ENCODE data around the gene STK31.
"Not testable (repeated sequence)": the region's sequence is repeated elsewhere in the genome, so short reads cannot be mapped to it uniquely, and the experiment has no call there.

STK31 gene

GRCh38 chr7:23715099-23715498 is 5.1 kb downstream of the STK31 start:
- no peak overlapping the region for H3K4me3 ChIP-seq (ENCODE audit: low read depth, low read length)
- in situ Hi-C loops (cut with HindIII; ENCODE audit: low pct_ligation_motif_present, low sequenced_read_pairs), result loop anchor here (25.0 kb wide), 1 partner anchor 178 kb away; the partner anchor contains the start of gene TRA2A
- no peaks in the 10 kb centered on the region for H3K27me3 ChIP-seq (replicated peaks)
- no peak overlapping the region for H3K27ac ChIP-seq
- no peaks in the 10 kb centered on the region for H3K36me3 ChIP-seq (replicated peaks)
- TF ChIP-seq, protein P1, sequence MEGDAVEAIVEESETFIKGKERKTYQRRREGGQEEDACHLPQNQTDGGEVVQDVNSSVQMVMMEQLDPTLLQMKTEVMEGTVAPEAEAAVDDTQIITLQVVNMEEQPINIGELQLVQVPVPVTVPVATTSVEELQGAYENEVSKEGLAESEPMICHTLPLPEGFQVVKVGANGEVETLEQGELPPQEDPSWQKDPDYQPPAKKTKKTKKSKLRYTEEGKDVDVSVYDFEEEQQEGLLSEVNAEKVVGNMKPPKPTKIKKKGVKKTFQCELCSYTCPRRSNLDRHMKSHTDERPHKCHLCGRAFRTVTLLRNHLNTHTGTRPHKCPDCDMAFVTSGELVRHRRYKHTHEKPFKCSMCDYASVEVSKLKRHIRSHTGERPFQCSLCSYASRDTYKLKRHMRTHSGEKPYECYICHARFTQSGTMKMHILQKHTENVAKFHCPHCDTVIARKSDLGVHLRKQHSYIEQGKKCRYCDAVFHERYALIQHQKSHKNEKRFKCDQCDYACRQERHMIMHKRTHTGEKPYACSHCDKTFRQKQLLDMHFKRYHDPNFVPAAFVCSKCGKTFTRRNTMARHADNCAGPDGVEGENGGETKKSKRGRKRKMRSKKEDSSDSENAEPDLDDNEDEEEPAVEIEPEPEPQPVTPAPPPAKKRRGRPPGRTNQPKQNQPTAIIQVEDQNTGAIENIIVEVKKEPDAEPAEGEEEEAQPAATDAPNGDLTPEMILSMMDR (IDR thresholded peaks at IDR 0.05; ENCODE audit: low read depth, low read length, missing control alignments), result no peak
- no peak for DNase-seq

- no peak overlapping the region for H3K4me3 ChIP-seq (ENCODE audit: low read depth, low read length)
- H3K27me3 ChIP-seq (replicated peaks), result no peaks in the 10 kb centered on the region
- no peak overlapping the region for H3K27ac ChIP-seq
- in situ Hi-C loops (cut with HindIII; ENCODE audit: low pct_ligation_motif_present, low sequenced_read_pairs), result loop anchor here (25.0 kb wide), 1 partner anchor 180 kb away; the partner anchor contains the start of gene TRA2A
- TF ChIP-seq, protein P1 (IDR thresholded peaks at IDR 0.05; ENCODE audit: low read depth, low read length, missing control alignments), result no peak
- H3K36me3 ChIP-seq (replicated peaks), result no peaks in the 10 kb centered on the region
- no peak for DNase-seq
Measured at GRCh38 chr7:23717788-23718187, 7.8 kb downstream of the STK31 start.

GRCh38 chr7:23721456-23721855 is 11.4 kb downstream of the STK31 start:
- no peaks in the 10 kb centered on the region for H3K27me3 ChIP-seq (replicated peaks)
- H3K36me3 ChIP-seq (replicated peaks), result no peaks in the 10 kb centered on the region
- TF ChIP-seq, protein P1 (IDR thresholded peaks at IDR 0.05; ENCODE audit: low read depth, low read length, missing control alignments), result no peak
- in situ Hi-C loops (cut with HindIII; ENCODE audit: low pct_ligation_motif_present, low sequenced_read_pairs), result loop anchor here (25.0 kb wide), 1 partner anchor 184 kb away; the partner anchor contains the start of gene TRA2A
- no peak for DNase-seq
- H3K27ac ChIP-seq, result no peak overlapping the region
- H3K4me3 ChIP-seq (ENCODE audit: low read depth, low read length), result no peak overlapping the region

DNA sequence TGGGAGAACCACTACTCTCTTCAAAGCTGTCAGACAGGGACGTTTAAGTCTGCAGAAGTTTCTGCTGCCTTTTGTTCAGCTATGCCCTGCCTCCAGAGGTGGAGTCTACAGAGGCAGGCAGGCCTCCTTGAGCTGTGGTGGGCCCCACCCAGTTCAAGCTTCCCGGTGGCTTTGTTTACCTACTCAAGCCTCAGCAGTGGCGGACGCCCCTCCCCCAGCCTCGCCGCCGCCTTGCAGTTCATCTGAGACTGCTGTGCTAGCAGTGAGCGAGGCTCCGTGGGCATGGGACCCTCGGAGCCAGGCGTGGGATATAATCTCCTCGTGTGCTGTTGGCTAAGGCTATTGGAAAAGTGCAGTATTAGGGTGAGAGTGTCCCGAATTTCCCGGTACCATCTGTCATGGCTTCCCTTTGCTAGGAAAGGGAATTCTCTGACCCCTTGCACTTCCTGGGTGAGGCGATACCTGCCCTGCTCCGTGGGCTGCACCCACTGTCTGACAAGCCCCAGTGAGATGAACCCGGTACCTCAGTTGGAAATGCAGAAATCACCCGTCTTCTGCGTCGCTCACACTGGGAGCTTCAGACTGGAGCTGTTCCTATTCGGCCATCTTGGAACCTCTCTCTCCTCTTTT is 12.7 kb downstream of the STK31 start:
- not testable (repeated sequence) for H3K36me3 ChIP-seq (replicated peaks); DNase-seq; H3K27me3 ChIP-seq (replicated peaks); H3K27ac ChIP-seq; H3K4me3 ChIP-seq (ENCODE audit: low read depth, low read length)
- in situ Hi-C loops (cut with HindIII; ENCODE audit: low pct_ligation_motif_present, low sequenced_read_pairs), result loop anchor here (25.0 kb wide), 1 partner anchor 185 kb away; the partner anchor contains the start of gene TRA2A

DNA sequence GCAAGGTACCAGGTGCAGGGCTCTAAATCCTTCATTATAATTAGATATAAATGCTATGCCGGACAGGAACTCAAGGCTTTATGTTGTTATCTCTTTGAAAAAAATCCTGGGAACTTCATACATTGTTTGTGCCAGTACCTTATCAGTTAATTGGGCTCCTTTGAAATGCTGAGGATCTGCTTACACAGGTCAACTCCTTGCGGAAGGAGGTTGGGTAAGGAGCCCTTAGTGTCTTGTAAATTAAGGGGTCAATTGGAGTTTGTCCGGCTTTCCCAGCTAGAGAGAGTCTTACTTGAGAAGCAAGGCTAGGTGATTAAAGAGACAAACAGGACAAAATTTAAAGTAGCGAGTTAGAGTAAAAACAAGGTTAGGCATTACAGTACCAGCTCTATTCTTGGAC is 14.1 kb downstream of the STK31 start:
- not testable (repeated sequence) for H3K27ac ChIP-seq; H3K36me3 ChIP-seq (replicated peaks); H3K4me3 ChIP-seq (ENCODE audit: low read depth, low read length); H3K27me3 ChIP-seq (replicated peaks); DNase-seq
- in situ Hi-C loops (cut with HindIII; ENCODE audit: low pct_ligation_motif_present, low sequenced_read_pairs), result loop anchor here (25.0 kb wide), 1 partner anchor 187 kb away; the partner anchor contains the start of gene TRA2A

DNA sequence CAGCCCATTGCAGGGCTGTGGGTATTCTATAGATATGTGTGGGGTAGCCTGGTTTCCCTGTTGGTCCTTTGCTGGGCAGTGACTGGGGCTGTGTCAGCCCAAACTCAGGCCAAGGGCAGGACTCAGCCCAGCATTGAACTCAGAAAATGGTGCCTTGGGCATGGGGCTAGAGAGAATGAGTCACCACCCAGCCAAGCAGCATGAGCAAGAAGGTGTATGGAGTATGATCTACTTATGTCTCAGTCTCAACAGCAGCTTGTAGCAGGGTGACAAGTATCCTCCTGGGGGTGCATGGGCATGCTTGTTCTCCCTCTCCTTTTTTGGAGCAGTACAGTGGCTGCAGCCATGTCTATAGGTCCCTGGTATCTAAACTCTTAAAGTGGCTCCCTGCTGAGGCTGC is 32.0 kb downstream of the STK31 start:
- Histone ChIP-seq H3K36me3 (replicated peaks) (no peaks in the 10 kb centered on the region), H3K4me3 (ENCODE audit: low read depth, low read length) (no peak overlapping the region), H3K27me3 (replicated peaks) (no peaks in the 10 kb centered on the region), H3K27ac (no peak overlapping the region)
- DNase-seq, result no peak
- TF ChIP-seq, protein P1 (IDR thresholded peaks at IDR 0.05; ENCODE audit: low read depth, low read length, missing control alignments), result no peak
- in situ Hi-C loops (cut with HindIII; ENCODE audit: low pct_ligation_motif_present, low sequenced_read_pairs), result no loop called here

DNA sequence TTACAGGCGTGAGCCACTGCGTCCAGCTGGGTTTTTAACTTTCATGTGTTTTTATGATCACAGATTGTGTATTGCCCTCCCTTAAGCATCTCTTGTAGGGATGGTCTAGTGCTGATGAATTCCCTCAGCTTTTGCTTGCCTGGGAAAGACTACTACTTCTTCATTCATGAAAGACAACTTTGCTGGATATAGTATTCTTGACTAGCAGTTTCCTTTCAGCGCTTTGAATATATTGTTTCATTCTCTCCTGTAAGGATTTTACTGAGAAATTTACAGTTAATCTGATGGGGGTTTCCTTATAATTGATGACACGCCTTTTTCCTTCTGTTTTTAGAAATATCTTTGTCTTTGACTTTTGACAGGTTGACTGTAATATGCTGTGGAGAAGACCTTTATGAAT is 33.2 kb downstream of the STK31 start:
- Histone ChIP-seq H3K4me3 (ENCODE audit: low read depth, low read length) (no peak overlapping the region), H3K36me3 (replicated peaks) (no peaks in the 10 kb centered on the region), H3K27me3 (replicated peaks) (no peaks in the 10 kb centered on the region), H3K27ac (no peak overlapping the region)
- in situ Hi-C loops (cut with HindIII; ENCODE audit: low pct_ligation_motif_present, low sequenced_read_pairs), result no loop called here
- DNase-seq, result no peak
- TF ChIP-seq, protein P1 (IDR thresholded peaks at IDR 0.05; ENCODE audit: low read depth, low read length, missing control alignments), result no peak

Measured in brain microvascular endothelial cell (primary cell).